ENCODE results near the gene POLL.

DNA sequence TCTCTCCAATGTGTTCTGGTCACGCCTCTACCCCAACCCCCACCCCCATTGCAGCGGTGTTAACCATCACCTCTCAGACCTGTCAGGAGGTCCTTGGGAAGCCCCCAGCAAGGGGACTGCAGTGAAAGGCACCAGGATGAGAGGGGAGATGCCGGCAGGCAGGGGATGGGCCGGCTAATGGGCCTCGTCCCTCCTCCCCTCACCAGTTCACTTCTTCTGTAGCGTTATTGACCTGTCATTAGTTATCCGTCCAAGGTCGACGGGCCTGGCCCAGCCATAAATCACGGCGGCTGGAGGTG lies 18.8 kb downstream of the POLL start:
- TF ChIP-seq POLR2AphosphoS5 (IDR thresholded peaks at IDR 0.05) (no peak), CTCF (IDR thresholded peaks at IDR 0.05) (no peak)
